ENCODE results near the gene PAK4.

Gene PAK4

GRCh38 chr19:39178296-39179006 is 52.9 kb downstream of the PAK4 start:
- Histone ChIP-seq H3K4me3 (ENCODE audit: low read depth in 1 of 5, low read length in 5 of 5) (no peak overlapping the region), H3K4me1 (ENCODE audit: control insufficient read depth in 5 of 5, insufficient read depth in 5 of 5, low read length in 5 of 5) (no peaks in the 10 kb centered on the region), H3K27me3 (ENCODE audit: control insufficient read depth in 5 of 5, insufficient read depth in 4 of 5, low read length in 5 of 5) (peaks cover 0 to 3% (median 0%) of the 10 kb centered on the region in 5 donors), H3K36me3 (ENCODE audit: control insufficient read depth in 5 of 5, insufficient read depth in 5 of 5, low read length in 5 of 5) (peaks cover 0 to 59% (median 38%) of the 10 kb centered on the region in 5 donors), H3K27ac (ENCODE audit: low read depth, low read length) (no peak overlapping the region), H3K9me3 (ENCODE audit: control insufficient read depth in 5 of 5, low read length in 5 of 5) (no peaks in the 10 kb centered on the region), H3K9ac (ENCODE audit: low read length in 5 of 5) (no peak overlapping the region)

- Histone ChIP-seq H3K4me1 (ENCODE audit: control insufficient read depth in 5 of 5, insufficient read depth in 5 of 5, low read length in 5 of 5) (no peaks in the 10 kb centered on the region), H3K27ac (ENCODE audit: low read depth, low read length) (no peak overlapping the region), H3K4me3 (ENCODE audit: low read depth in 1 of 5, low read length in 5 of 5) (no peak overlapping the region), H3K9ac (ENCODE audit: low read length in 5 of 5) (no peak overlapping the region), H3K36me3 (ENCODE audit: control insufficient read depth in 5 of 5, insufficient read depth in 5 of 5, low read length in 5 of 5) (peaks cover 0 to 47% (median 31%) of the 10 kb centered on the region in 5 donors), H3K9me3 (ENCODE audit: control insufficient read depth in 5 of 5, low read length in 5 of 5) (no peaks in the 10 kb centered on the region), H3K27me3 (ENCODE audit: control insufficient read depth in 5 of 5, insufficient read depth in 4 of 5, low read length in 5 of 5) (peaks cover 0 to 3% (median 0%) of the 10 kb centered on the region in 5 donors)
These were observed 54.2 kb downstream of the PAK4 start for GRCh38 chr19:39179754-39180153.

GRCh38 chr19:39180749-39181148 is 55.2 kb downstream of the PAK4 start:
- Histone ChIP-seq H3K36me3 (ENCODE audit: control insufficient read depth in 5 of 5, insufficient read depth in 5 of 5, low read length in 5 of 5) (peaks cover 0 to 37% (median 25%) of the 10 kb centered on the region in 5 donors), H3K27me3 (ENCODE audit: control insufficient read depth in 5 of 5, insufficient read depth in 4 of 5, low read length in 5 of 5) (peaks cover 0 to 3% (median 3%) of the 10 kb centered on the region in 5 donors), H3K9me3 (ENCODE audit: control insufficient read depth in 5 of 5, low read length in 5 of 5) (no peaks in the 10 kb centered on the region)

GRCh38 chr19:39181500-39182173 is 56.1 kb downstream of the PAK4 start:
- Histone ChIP-seq H3K9ac (ENCODE audit: low read length in 5 of 5) (no peak overlapping the region), H3K4me1 (ENCODE audit: control insufficient read depth in 5 of 5, insufficient read depth in 5 of 5, low read length in 5 of 5) (no peaks in the 10 kb centered on the region), H3K27me3 (ENCODE audit: control insufficient read depth in 5 of 5, insufficient read depth in 4 of 5, low read length in 5 of 5) (peaks cover 0 to 3% (median 3%) of the 10 kb centered on the region in 5 donors), H3K36me3 (ENCODE audit: control insufficient read depth in 5 of 5, insufficient read depth in 5 of 5, low read length in 5 of 5) (peaks cover 0 to 29% (median 21%) of the 10 kb centered on the region in 5 donors), H3K9me3 (ENCODE audit: control insufficient read depth in 5 of 5, low read length in 5 of 5) (no peaks in the 10 kb centered on the region), H3K27ac (ENCODE audit: low read depth, low read length) (no peak overlapping the region), H3K4me3 (ENCODE audit: low read depth in 1 of 5, low read length in 5 of 5) (no peak overlapping the region)

More at GRCh38 chr19:39180749-39181148, 55.2 kb downstream of the PAK4 start:
- Histone ChIP-seq H3K4me1 (ENCODE audit: control insufficient read depth in 5 of 5, insufficient read depth in 5 of 5, low read length in 5 of 5) (no peaks in the 10 kb centered on the region), H3K27ac (ENCODE audit: low read depth, low read length) (no peak overlapping the region), H3K9ac (ENCODE audit: low read length in 5 of 5) (no peak overlapping the region), H3K4me3 (ENCODE audit: low read depth in 1 of 5, low read length in 5 of 5) (no peak overlapping the region)

GRCh38 chr19:39182174-39182505 is 56.6 kb downstream of the PAK4 start:
- Histone ChIP-seq H3K36me3 (ENCODE audit: control insufficient read depth in 5 of 5, insufficient read depth in 5 of 5, low read length in 5 of 5) (peaks cover 0 to 26% (median 19%) of the 10 kb centered on the region in 5 donors), H3K4me3 (ENCODE audit: low read depth in 1 of 5, low read length in 5 of 5) (no peak overlapping the region), H3K9me3 (ENCODE audit: control insufficient read depth in 5 of 5, low read length in 5 of 5) (no peaks in the 10 kb centered on the region), H3K27me3 (ENCODE audit: control insufficient read depth in 5 of 5, insufficient read depth in 4 of 5, low read length in 5 of 5) (peaks cover 0 to 3% (median 3%) of the 10 kb centered on the region in 5 donors), H3K27ac (ENCODE audit: low read depth, low read length) (no peak overlapping the region), H3K9ac (ENCODE audit: low read length in 5 of 5) (no peak overlapping the region), H3K4me1 (ENCODE audit: control insufficient read depth in 5 of 5, insufficient read depth in 5 of 5, low read length in 5 of 5) (no peaks in the 10 kb centered on the region)

- H3K4me1 ChIP-seq (ENCODE audit: control insufficient read depth in 5 of 5, insufficient read depth in 5 of 5, low read length in 5 of 5), result no peaks in the 10 kb centered on the region
- no peaks in the 10 kb centered on the region for H3K9me3 ChIP-seq (ENCODE audit: control insufficient read depth in 5 of 5, low read length in 5 of 5)
- peaks cover 0 to 16% (median 11%) of the 10 kb centered on the region in 5 donors for H3K36me3 ChIP-seq (ENCODE audit: control insufficient read depth in 5 of 5, insufficient read depth in 5 of 5, low read length in 5 of 5)
- H3K27me3 ChIP-seq (ENCODE audit: control insufficient read depth in 5 of 5, insufficient read depth in 4 of 5, low read length in 5 of 5), result peaks cover 0 to 9% (median 5%) of the 10 kb centered on the region in 5 donors
- H3K9ac ChIP-seq (ENCODE audit: low read length in 5 of 5), result no peak overlapping the region
- no peak overlapping the region for H3K4me3 ChIP-seq (ENCODE audit: low read depth in 1 of 5, low read length in 5 of 5)
- no peak overlapping the region for H3K27ac ChIP-seq (ENCODE audit: low read depth, low read length)
These were observed 57.5 kb downstream of the PAK4 start for GRCh38 chr19:39183104-39183503.

- Histone ChIP-seq H3K36me3 (ENCODE audit: control insufficient read depth in 5 of 5, insufficient read depth in 5 of 5, low read length in 5 of 5) (no peaks in the 10 kb centered on the region), H3K4me1 (ENCODE audit: control insufficient read depth in 5 of 5, insufficient read depth in 5 of 5, low read length in 5 of 5) (no peaks in the 10 kb centered on the region), H3K27me3 (ENCODE audit: control insufficient read depth in 5 of 5, insufficient read depth in 4 of 5, low read length in 5 of 5) (peaks cover 4 to 13% (median 12%) of the 10 kb centered on the region in 5 donors), H3K27ac (ENCODE audit: low read depth, low read length) (no peak overlapping the region), H3K9me3 (ENCODE audit: control insufficient read depth in 5 of 5, low read length in 5 of 5) (no peaks in the 10 kb centered on the region), H3K4me3 (ENCODE audit: low read depth in 1 of 5, low read length in 5 of 5) (no peak overlapping the region), H3K9ac (ENCODE audit: low read length in 5 of 5) (no peak overlapping the region)
These were observed 60.8 kb downstream of the PAK4 start for GRCh38 chr19:39186391-39186790.

- no peaks in the 10 kb centered on the region for H3K4me1 ChIP-seq (ENCODE audit: control insufficient read depth in 5 of 5, insufficient read depth in 5 of 5, low read length in 5 of 5)
- H3K9ac ChIP-seq (ENCODE audit: low read length in 5 of 5), result no peak overlapping the region
- peaks cover 4 to 12% (median 9%) of the 10 kb centered on the region in 5 donors for H3K27me3 ChIP-seq (ENCODE audit: control insufficient read depth in 5 of 5, insufficient read depth in 4 of 5, low read length in 5 of 5)
- no peak overlapping the region for H3K4me3 ChIP-seq (ENCODE audit: low read depth in 1 of 5, low read length in 5 of 5)
- no peaks in the 10 kb centered on the region for H3K9me3 ChIP-seq (ENCODE audit: control insufficient read depth in 5 of 5, low read length in 5 of 5)
- H3K36me3 ChIP-seq (ENCODE audit: control insufficient read depth in 5 of 5, insufficient read depth in 5 of 5, low read length in 5 of 5), result no peaks in the 10 kb centered on the region
- no peak overlapping the region for H3K27ac ChIP-seq (ENCODE audit: low read depth, low read length)
These were observed 62.0 kb downstream of the PAK4 start for GRCh38 chr19:39187552-39187943.

GRCh38 chr19:39188960-39189359 is 63.4 kb downstream of the PAK4 start:
- H3K4me3 ChIP-seq (ENCODE audit: low read depth in 1 of 5, low read length in 5 of 5), result no peak overlapping the region
- no peak overlapping the region for H3K27ac ChIP-seq (ENCODE audit: low read depth, low read length)
- no peaks in the 10 kb centered on the region for H3K9me3 ChIP-seq (ENCODE audit: control insufficient read depth in 5 of 5, low read length in 5 of 5)
- H3K36me3 ChIP-seq (ENCODE audit: control insufficient read depth in 5 of 5, insufficient read depth in 5 of 5, low read length in 5 of 5), result no peaks in the 10 kb centered on the region
- no peak overlapping the region for H3K9ac ChIP-seq (ENCODE audit: low read length in 5 of 5)
- peaks cover 5 to 12% (median 11%) of the 10 kb centered on the region in 5 donors for H3K27me3 ChIP-seq (ENCODE audit: control insufficient read depth in 5 of 5, insufficient read depth in 4 of 5, low read length in 5 of 5)
- no peaks in the 10 kb centered on the region for H3K4me1 ChIP-seq (ENCODE audit: control insufficient read depth in 5 of 5, insufficient read depth in 5 of 5, low read length in 5 of 5)

GRCh38 chr19:39190768-39191167 is 65.2 kb downstream of the PAK4 start:
- H3K27ac ChIP-seq (ENCODE audit: low read depth, low read length), result no peak overlapping the region
- no peaks in the 10 kb centered on the region for H3K4me1 ChIP-seq (ENCODE audit: control insufficient read depth in 5 of 5, insufficient read depth in 5 of 5, low read length in 5 of 5)
- peaks cover 12 to 20% (median 18%) of the 10 kb centered on the region in 5 donors for H3K27me3 ChIP-seq (ENCODE audit: control insufficient read depth in 5 of 5, insufficient read depth in 4 of 5, low read length in 5 of 5)
- H3K9me3 ChIP-seq (ENCODE audit: control insufficient read depth in 5 of 5, low read length in 5 of 5), result no peaks in the 10 kb centered on the region
- H3K9ac ChIP-seq (ENCODE audit: low read length in 5 of 5), result no peak overlapping the region
- H3K36me3 ChIP-seq (ENCODE audit: control insufficient read depth in 5 of 5, insufficient read depth in 5 of 5, low read length in 5 of 5), result no peaks in the 10 kb centered on the region
- no peak overlapping the region for H3K4me3 ChIP-seq (ENCODE audit: low read depth in 1 of 5, low read length in 5 of 5)

All from subcutaneous abdominal adipose tissue (tissue), 5 donors.